GM04504 (cell line): ENCODE measurements around the gene CAGE1.

ENCODE experiments used
- DNase-seq: peaks from one replicate; pipeline ENCODE4 v3.0.0-alpha.2; 2012; ENCODE audit warnings: low read depth

The CAGE1 gene

GRCh38 chr6:7389451-7390225 lies at the start of gene CAGE1, which contains the start of gene RIOK1:
Gene CAGE1 (minus strand): TSS chr6:7389742. CDS start chr6:7387173, 2,569 bp downstream.
Gene RIOK1 (plus strand): TSS chr6:7389808. CDS start chr6:7390003, 195 bp downstream.
- DNase-seq: peak; percentile 86

- DNase-seq: no peak
Observed at GRCh38 chr6:7439228-7439627, 49.7 kb upstream of the CAGE1 start.

DNA sequence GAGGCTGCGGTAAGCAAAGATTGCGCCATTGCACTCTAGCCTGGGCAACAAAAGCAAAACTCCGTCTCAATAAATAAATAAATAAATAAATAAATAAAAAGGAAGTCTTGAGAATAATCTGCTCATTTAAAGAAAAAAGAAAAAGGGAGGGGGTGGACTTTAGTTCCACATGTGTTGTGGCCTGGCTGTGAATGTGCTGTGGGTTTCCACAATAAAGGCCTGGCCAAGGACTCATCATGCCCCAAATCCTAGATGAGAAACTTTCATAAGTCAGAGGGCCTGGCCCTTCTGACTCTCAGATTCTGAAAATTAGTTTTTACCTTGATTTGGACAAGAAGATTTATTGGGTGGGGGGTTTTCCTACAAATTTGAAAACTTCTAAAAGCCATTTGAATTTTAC lies 48.5 kb upstream of the CAGE1 start:
- no peak for DNase-seq

GRCh38 chr6:7434672-7435071 lies 45.1 kb upstream of the CAGE1 start:
- DNase-seq: no peak

GRCh38 chr6:7433121-7433617 lies 43.6 kb upstream of the CAGE1 start:
- DNase-seq: no peak

GRCh38 chr6:7432391-7433120 lies 43.0 kb upstream of the CAGE1 start:
- DNase-seq: no peak

DNA sequence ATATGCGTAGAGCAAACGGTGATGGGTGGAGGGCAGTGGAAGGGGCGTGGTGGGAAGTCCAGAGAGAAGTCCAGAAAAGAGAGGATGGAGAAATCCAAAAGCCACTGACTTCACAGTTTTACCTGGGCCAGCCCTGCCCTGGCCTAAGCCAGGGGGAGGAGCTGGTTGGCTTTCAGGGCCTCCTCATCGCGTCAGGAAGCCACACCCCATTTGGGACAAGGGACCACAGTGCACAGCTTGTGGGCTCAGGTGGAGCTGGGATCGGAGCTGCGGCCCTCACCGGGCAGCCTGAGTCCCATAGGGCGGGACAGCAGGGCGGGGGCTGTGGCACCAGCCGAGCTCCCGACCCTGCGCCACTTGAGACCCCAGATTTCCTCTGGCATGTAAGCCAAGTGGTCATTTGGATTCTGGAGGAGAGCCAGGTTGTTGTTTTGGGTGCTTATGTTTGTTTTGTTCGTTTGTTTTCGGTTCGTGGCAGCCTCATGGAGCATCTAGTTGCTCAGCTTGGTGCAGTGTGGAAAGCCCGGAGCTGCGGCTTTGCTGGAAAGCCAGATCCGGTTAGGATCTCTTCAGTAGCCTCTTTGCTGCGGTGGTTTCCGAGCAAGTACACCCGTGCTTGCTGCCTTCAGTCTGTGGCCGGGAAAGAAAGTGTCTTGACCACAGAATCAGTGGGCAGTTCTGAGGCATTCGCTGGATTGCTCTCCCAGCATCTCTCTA lies 42.3 kb upstream of the CAGE1 start:
- DNase-seq: no peak

GRCh38 chr6:7431313-7431673 lies 41.8 kb upstream of the CAGE1 start:
- DNase-seq: no peak

- no peak for DNase-seq
Observed at GRCh38 chr6:7426447-7427169, 37.1 kb upstream of the CAGE1 start.

DNA sequence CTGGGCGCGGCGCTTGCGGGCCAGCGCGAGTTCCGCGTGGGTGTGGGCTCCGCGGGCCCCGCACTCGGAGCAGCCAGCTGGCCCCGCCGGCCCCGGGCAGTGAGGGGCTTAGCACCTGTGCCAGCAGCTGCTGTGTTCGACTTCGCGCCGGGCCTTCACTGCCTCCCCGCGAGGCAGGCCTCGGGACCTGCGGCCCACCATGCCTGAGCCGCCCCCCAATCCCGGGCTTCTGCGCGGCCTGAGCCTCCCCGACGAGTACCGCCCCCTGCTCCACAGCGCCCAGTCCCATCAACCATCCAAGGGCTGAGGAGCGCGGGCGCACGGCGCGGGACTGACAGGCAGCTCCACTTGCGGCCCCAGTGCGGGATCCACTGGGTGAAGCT lies 36.3 kb upstream of the CAGE1 start:
- DNase-seq: no peak

DNA sequence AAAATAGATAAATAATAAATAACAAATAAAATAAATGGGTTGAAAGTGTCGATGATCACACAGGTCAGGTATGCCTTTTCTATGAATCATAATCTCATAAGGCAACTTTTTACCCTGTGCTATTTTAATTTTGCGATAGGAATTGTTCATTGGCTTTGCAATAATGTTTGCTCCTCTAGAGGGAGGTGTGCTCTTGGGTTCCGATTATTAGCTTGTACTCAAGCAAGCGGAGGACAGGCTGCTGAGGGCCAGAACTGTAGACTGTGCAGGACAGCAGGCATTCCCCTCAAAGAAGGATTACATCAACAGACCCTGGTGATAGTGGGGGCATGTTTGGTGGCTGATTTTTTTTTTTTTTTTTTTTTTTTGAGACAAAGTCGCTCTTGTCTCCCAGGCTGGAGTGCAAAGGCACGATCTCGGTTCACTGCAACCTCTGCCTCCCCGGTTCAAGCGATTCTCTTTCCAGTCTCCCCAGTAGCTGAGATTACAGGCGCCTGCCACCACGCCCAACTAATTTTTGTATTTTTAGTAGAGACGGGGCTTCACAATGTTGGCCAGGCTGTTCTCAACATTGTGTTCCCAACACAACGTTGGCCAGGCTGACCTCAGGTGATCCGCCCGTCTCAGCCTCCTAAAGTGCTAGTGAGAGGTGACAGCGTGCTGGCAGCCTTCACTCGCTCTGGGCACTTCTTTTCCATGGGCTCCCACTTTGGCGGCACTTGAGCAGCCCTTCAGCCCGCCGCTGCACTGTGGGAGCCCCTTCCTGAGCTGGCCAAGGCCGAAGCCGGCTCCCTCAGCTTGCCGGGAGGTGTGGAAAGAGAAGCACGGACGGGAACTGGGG lies 35.6 kb upstream of the CAGE1 start:
- no peak for DNase-seq

GRCh38 chr6:7424058-7424457 lies 34.5 kb upstream of the CAGE1 start:
- DNase-seq: no peak

DNA sequence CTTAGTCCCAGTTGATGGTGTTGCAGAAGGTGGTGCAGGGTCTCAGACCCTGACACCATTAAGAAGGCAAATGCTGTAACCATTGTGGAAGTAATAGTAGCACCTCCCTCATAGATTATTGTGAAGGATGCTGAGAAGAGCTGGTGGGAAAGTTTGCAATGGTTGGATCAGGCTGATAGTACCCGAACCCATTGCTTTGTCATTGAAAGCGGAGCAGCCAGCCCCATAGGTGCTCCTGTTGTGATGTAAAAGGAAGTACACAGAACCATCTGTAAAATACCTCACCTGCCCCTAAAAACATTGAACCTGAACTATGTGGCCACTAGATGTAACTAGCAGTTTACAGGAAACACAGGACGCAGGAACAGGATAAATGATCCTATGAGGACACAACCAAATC lies 31.5 kb upstream of the CAGE1 start:
- no peak for DNase-seq

- DNase-seq: no peak
Observed at GRCh38 chr6:7419065-7419464, 29.5 kb upstream of the CAGE1 start.

- no peak for DNase-seq
Observed at GRCh38 chr6:7418238-7418905, 28.8 kb upstream of the CAGE1 start.

- DNase-seq: no peak
Observed at GRCh38 chr6:7417684-7418083, 28.1 kb upstream of the CAGE1 start.

- peak; percentile 70 for DNase-seq
Observed at GRCh38 chr6:7414811-7415210, 25.3 kb upstream of the CAGE1 start.

GRCh38 chr6:7413151-7413823 lies 23.7 kb upstream of the CAGE1 start:
- no peak for DNase-seq

DNA sequence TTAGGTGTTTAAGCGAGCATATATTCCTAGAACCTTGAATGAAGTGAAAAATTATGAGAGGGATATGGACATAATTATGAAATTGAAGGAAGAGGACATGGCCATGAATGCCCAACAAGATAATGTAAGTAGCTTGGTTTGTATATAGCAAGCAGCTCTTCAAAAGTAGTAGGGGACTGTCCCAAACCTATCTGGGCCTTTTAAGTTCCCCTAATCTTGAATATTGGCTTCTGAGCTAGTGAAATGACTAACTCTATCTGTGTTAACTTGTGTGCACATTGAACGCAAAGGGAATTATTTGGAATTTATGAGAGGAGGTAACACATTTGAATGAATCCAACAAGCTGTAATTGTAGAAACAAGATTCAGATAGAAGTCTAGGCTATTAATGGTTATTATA lies 21.8 kb upstream of the CAGE1 start:
- no peak for DNase-seq

DNA sequence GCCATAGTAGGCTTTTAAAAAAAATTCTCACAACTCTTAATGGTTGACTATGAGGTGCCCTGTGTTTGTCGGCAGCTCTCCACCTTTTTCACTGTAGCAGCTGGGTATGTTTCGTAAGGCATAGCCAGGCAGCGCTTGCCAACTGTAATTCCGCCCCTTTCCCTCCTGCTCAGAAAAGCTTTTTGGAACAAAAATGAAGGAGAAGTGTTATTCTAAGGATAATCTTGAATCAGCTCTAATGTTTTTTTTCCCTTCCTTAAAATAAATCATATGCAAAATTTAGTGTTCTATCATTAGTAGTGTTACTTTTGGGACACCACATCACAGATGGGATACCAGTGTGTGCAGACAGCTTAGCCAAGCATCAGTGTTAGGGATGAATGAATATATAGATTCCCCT lies 21.3 kb upstream of the CAGE1 start:
- DNase-seq: no peak
